ENCODE results near the gene HUS1. TPM values are rescaled to one million over a fixed set of nuclear protein-coding genes. Genes with fewer than 3 reads are reported as not detected.
"Not testable (repeated sequence)": the region's sequence is repeated elsewhere in the genome, so short reads cannot be mapped to it uniquely, and the experiment has no call there.

Gene HUS1
- total RNA-seq, 2 donors from 2014 or later: 65.5 to 80.6 TPM

DNA sequence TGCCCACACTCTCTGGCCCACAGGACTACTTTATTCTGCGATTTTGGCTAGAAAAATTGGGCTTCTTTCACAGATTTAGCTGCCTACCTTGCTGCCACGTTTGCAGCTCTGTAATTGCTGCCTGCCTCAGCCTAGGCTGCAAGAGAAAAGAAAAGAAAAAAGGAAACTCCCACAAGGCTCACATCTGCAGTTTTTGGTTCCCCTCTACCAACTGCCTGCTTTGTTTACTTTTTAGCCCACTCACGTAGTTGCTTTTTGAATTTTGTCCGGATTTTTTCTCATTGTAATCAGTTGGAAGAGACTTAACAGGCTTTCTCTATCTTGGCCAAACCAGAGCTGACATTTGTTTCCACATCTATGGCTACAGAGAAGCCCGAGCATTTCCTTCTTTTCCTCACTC is 25.2 kb upstream of the HUS1 start:
- Histone ChIP-seq H3K27ac (no peak overlapping the region), H3K4me3 (no peak overlapping the region), H3K27me3 (replicated peaks; ENCODE audit: insufficient read depth) (no peaks in the 10 kb centered on the region), H3K36me3 (no peaks in the 10 kb centered on the region), H3K4me1 (ENCODE audit: control insufficient read depth in 1 of 2, low read depth in 2 of 2) (no peaks in the 10 kb centered on the region), H3K9me3 (no peaks in the 10 kb centered on the region)
- no peak for ATAC-seq (ENCODE audit: insufficient number of reproducible peaks, low FRiP score, low read depth)
- TF ChIP-seq, protein P1, sequence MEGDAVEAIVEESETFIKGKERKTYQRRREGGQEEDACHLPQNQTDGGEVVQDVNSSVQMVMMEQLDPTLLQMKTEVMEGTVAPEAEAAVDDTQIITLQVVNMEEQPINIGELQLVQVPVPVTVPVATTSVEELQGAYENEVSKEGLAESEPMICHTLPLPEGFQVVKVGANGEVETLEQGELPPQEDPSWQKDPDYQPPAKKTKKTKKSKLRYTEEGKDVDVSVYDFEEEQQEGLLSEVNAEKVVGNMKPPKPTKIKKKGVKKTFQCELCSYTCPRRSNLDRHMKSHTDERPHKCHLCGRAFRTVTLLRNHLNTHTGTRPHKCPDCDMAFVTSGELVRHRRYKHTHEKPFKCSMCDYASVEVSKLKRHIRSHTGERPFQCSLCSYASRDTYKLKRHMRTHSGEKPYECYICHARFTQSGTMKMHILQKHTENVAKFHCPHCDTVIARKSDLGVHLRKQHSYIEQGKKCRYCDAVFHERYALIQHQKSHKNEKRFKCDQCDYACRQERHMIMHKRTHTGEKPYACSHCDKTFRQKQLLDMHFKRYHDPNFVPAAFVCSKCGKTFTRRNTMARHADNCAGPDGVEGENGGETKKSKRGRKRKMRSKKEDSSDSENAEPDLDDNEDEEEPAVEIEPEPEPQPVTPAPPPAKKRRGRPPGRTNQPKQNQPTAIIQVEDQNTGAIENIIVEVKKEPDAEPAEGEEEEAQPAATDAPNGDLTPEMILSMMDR (IDR thresholded peaks at IDR 0.05): no peak
- DNase-seq (ENCODE audit: low spot score): no peak

- Histone ChIP-seq H3K4me1 (ENCODE audit: control insufficient read depth in 1 of 2, low read depth in 2 of 2) (no peaks in the 10 kb centered on the region), H3K4me3 (no peak overlapping the region), H3K36me3 (no peaks in the 10 kb centered on the region), H3K9me3 (no peaks in the 10 kb centered on the region), H3K27me3 (replicated peaks; ENCODE audit: insufficient read depth) (no peaks in the 10 kb centered on the region), H3K27ac (no peak overlapping the region)
- no peak for ATAC-seq (ENCODE audit: insufficient number of reproducible peaks, low FRiP score, low read depth)
- no peak for DNase-seq (ENCODE audit: low spot score)
- TF ChIP-seq, protein P1 (IDR thresholded peaks at IDR 0.05): no peak
Observed at GRCh38 chr7:48004032-48004431, 24.6 kb upstream of the HUS1 start.

GRCh38 chr7:48000164-48000563 is 20.7 kb upstream of the HUS1 start:
- not testable (repeated sequence) for DNase-seq (ENCODE audit: low spot score); H3K4me3 ChIP-seq; ATAC-seq (ENCODE audit: insufficient number of reproducible peaks, low FRiP score, low read depth); H3K27me3 ChIP-seq (replicated peaks; ENCODE audit: insufficient read depth); H3K27ac ChIP-seq; H3K9me3 ChIP-seq; H3K4me1 ChIP-seq (ENCODE audit: control insufficient read depth in 1 of 2, low read depth in 2 of 2); H3K36me3 ChIP-seq

- DNase-seq (ENCODE audit: low spot score) (no peak), ATAC-seq (ENCODE audit: insufficient number of reproducible peaks, low FRiP score, low read depth) (no peak)
- no peaks in the 10 kb centered on the region for H3K36me3 ChIP-seq
- no peaks in the 10 kb centered on the region for H3K4me1 ChIP-seq (ENCODE audit: control insufficient read depth in 1 of 2, low read depth in 2 of 2)
- H3K27ac ChIP-seq: no peak overlapping the region
- H3K4me3 ChIP-seq: no peak overlapping the region
- H3K27me3 ChIP-seq (replicated peaks; ENCODE audit: insufficient read depth): no peaks in the 10 kb centered on the region
- TF ChIP-seq, protein P1 (IDR thresholded peaks at IDR 0.05): no peak
- H3K9me3 ChIP-seq: no peaks in the 10 kb centered on the region
Observed at GRCh38 chr7:47999413-47999812, 20.0 kb upstream of the HUS1 start.

GRCh38 chr7:47992446-47992845 is 13.0 kb upstream of the HUS1 start:
- no peaks in the 10 kb centered on the region for H3K9me3 ChIP-seq
- TF ChIP-seq, protein P1 (IDR thresholded peaks at IDR 0.05): no peak
- peak overlapping the region; percentile 87 for H3K4me3 ChIP-seq
- ATAC-seq (ENCODE audit: insufficient number of reproducible peaks, low FRiP score, low read depth) (no peak), DNase-seq (ENCODE audit: low spot score) (no peak)
- H3K27me3 ChIP-seq (replicated peaks; ENCODE audit: insufficient read depth): no peaks in the 10 kb centered on the region
- peak overlapping the region in 1 of 2 donors; percentile 20 for H3K27ac ChIP-seq
- H3K36me3 ChIP-seq: no peaks in the 10 kb centered on the region
- H3K4me1 ChIP-seq (ENCODE audit: control insufficient read depth in 1 of 2, low read depth in 2 of 2): peaks cover 0 to 10% of the 10 kb centered on the region in 2 donors

DNA sequence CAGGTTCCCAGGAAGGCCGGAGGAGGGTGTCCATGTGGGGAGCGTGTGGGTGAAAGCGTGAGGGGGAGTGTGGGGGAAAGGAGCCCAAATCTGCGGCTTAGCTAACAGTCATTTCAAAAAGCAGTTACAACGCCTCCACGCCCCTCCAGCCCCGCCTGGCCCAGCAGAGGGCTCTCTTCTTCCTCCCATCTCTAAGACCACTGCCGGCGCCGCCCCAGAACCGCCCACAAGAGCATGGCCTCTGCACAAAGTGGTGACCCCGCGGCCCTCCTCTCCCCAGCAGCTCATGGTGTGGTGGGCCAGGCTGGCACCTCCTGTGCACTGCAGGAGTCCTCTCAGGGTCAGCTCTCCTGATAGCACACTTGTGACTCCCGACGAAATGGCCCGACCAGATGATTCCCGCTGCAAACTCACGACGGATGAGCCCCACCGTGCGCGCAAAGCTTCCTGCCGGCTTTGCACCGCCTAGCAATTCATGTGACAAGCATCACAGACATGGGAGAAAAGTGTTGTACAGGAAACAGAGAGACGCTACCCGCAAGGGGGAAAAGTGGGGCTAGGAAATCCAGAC is 12.4 kb upstream of the HUS1 start:
- Histone ChIP-seq H3K27me3 (replicated peaks; ENCODE audit: insufficient read depth) (no peaks in the 10 kb centered on the region), H3K27ac (peak overlapping the region in 1 of 2 donors; percentile 20), H3K4me1 (ENCODE audit: control insufficient read depth in 1 of 2, low read depth in 2 of 2) (peaks cover 0 to 10% of the 10 kb centered on the region in 2 donors), H3K36me3 (no peaks in the 10 kb centered on the region), H3K9me3 (no peaks in the 10 kb centered on the region), H3K4me3 (peak overlapping the region; percentile 87)
- ATAC-seq (ENCODE audit: insufficient number of reproducible peaks, low FRiP score, low read depth) (peak; percentile 79), DNase-seq (ENCODE audit: low spot score) (peak; percentile 70)
- TF ChIP-seq, protein P1 (IDR thresholded peaks at IDR 0.05): peak; percentile 54

Data from thoracic aorta (tissue), 2 donors.